Cardiac fibroblast (primary cell): Measurements from ENCODE around the gene RHD.
"Not testable (repeated sequence)": the region's sequence is repeated elsewhere in the genome, so short reads cannot be mapped to it uniquely, and the experiment has no call there.

Source experiments
- DNase-seq, 2 donors: peaks; one replicate each; pipeline versions ENCODE4 v3.0.0 to v3.0.0-alpha.2; 2010; ENCODE audit warnings: low read depth in 2 of 2
- H3K4me3 ChIP-seq, 2 donors: replicated peaks in 1 of 2; 1 replicate in 1 of 2; 2 replicates in 1 of 2; pipeline ENCODE4 v1.5.1; 2011; ENCODE audit warnings: low read depth in 2 of 2, low read length in 2 of 2, mild to moderate bottlenecking in 2 of 2, moderate library complexity in 1 of 2
- CTCF ChIP-seq: IDR thresholded peaks from one replicate; pipeline ENCODE4 v1.5.1; 2011; ENCODE audit warnings: low read depth, mild to moderate bottlenecking, low read length, inconsistent platforms

RHD gene

GRCh38 chr1:25356441-25356840 is 84.1 kb downstream of the RHD start:
- TF ChIP-seq CTCF, result no peak
- H3K4me3 ChIP-seq, result no peak overlapping the region
- DNase-seq, result no peak

DNA sequence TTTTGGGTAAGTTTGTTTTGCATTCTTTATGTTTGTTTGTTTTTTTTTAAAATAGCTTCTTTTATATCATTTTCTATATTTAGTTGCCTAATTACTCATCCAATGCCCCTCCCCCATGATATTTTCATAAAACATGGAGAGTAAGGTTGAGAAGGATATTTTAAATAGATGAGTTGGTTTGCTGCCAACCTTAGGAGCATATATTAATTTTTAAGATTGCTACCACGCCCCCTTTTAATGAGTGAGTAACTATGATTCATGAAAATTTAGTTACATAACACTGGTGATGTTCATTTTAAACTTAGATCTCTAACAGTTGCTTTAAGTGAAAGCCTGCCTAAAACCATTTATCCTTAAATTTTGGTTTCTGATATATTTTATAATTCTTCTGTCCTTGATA is 84.5 kb downstream of the RHD start:
- no peak overlapping the region for H3K4me3 ChIP-seq
- no peak for TF ChIP-seq CTCF
- peak in 1 of 2 donors; percentile 58 for DNase-seq

- DNase-seq, result peak; percentile 37 to 80
- TF ChIP-seq CTCF, result no peak
- H3K4me3 ChIP-seq, result no peak overlapping the region
These were observed 88.6 kb downstream of the RHD start for GRCh38 chr1:25360596-25361581.

DNA sequence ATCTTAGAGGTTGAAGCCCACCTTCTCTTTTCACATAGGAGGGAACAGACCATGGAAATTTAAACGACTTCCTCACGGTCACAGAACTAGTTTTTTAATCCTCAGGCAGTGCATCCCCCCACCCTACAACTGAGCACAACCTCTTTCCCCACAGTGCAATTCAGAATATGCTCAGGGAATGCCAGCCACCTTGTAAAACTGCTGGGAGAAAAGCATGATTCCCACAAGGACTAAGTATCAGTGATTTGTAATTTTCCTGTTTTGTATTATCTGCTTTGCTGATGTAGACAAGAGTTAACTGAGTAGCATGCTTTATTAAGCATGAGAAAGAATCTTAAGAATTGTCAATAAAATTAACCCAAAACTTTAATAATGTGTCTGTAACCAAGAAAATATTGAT is 89.6 kb downstream of the RHD start:
- peak in 1 of 2 donors; percentile 28 for DNase-seq
- no peak overlapping the region for H3K4me3 ChIP-seq
- TF ChIP-seq CTCF, result no peak

GRCh38 chr1:25362634-25363559 is 90.6 kb downstream of the RHD start:
- H3K4me3 ChIP-seq, DNase-seq: not testable (repeated sequence)

GRCh38 chr1:25369241-25369640 is 96.9 kb downstream of the RHD start:
- no peak for TF ChIP-seq CTCF
- no peak overlapping the region for H3K4me3 ChIP-seq
- DNase-seq, result no peak

- not testable (repeated sequence) for H3K4me3 ChIP-seq, DNase-seq
These were observed 97.5 kb downstream of the RHD start for GRCh38 chr1:25369691-25370271.

- peak; percentile 86 to 87 for DNase-seq
- not testable (repeated sequence) for H3K4me3 ChIP-seq
These were observed 99.4 kb downstream of the RHD start for GRCh38 chr1:25371757-25372156.

DNA sequence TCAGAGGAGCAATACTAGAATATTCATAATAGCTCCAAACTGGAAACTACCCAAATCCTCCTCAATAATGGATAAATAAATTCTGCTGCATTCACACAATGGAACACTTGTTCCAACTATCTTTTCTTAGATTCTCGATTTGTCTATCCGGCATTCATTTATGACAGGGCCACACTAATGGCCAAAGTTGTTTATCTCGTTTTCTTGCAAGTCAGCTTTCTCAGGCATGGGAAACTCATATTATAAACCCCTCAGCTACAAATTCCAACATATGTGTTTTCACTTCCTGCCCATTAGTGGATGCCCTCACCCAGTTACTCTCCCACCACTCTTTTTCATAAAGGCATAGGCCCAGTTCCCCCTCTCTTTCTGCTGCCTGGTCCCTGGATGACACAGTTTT is 106.1 kb downstream of the RHD start:
- DNase-seq, H3K4me3 ChIP-seq: not testable (repeated sequence)
